ENCODE results near the gene CDCA3. TPM values are rescaled to one million over a fixed set of nuclear protein-coding genes. Genes with fewer than 3 reads are reported as not detected.
"Not testable (repeated sequence)": the region's sequence is repeated elsewhere in the genome, so short reads cannot be mapped to it uniquely, and the experiment has no call there.

Gene CDCA3
- total RNA-seq, 1 experiment from 2014 or later: 107 TPM

DNA sequence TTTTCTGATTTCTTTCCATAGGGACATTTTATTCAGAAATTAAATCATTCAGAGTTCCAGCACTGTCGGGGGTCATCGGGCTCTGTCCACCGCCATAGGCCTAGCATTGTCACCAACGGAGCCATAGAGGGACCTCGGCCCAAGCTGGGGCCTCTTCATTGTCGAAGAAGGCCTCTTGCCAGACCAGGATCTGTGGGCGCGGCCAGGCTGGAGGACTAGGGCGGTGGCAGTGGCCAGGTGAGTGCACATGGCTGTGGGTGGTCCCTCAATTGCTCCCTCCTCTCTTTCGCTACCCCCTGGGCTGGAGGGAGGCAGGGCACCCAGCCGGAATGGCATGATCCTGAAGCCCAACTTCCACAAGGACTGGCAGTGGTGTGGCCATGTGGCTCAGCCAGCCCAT, 32.6 kb upstream of the CDCA3 start:
- DNase-seq (ENCODE audit: low spot score): no peak
- no peaks in the 10 kb centered on the region for H3K9me3 ChIP-seq (ENCODE audit: low read depth, low read length, poor library complexity, severe bottlenecking)
- no peaks in the 10 kb centered on the region for H3K36me3 ChIP-seq (ENCODE audit: insufficient read depth, low read length, poor library complexity, severe bottlenecking)
- ChIA-PET POLR2A (ENCODE audit: low non-redundant PET) (no interaction called here), CTCF (no interaction called here)
- no peak overlapping the region for H3K27ac ChIP-seq (ENCODE audit: low read depth, low read length, poor library complexity, severe bottlenecking)
- intact Hi-C loops (cut with micrococcal nuclease; ENCODE audit: unreplicated experiment): loop anchor here (5.0 kb wide), 1 partner anchor 849 kb away; no protein-coding TSS in a partner anchor
- BruUV-seq (replicated peaks): no TSS peak
- H3K4me1 ChIP-seq (ENCODE audit: insufficient read depth, low read length, poor library complexity, severe bottlenecking): no peaks in the 10 kb centered on the region
- H3K4me3 ChIP-seq (ENCODE audit: low read depth, low read length, poor library complexity, severe bottlenecking): no peak overlapping the region
- TF ChIP-seq EZH2 (IDR thresholded peaks at IDR 0.05; ENCODE audit: borderline replicate concordance, low read depth, low read length, poor library complexity, severe bottlenecking): no peak
- TF ChIP-seq, protein P1, sequence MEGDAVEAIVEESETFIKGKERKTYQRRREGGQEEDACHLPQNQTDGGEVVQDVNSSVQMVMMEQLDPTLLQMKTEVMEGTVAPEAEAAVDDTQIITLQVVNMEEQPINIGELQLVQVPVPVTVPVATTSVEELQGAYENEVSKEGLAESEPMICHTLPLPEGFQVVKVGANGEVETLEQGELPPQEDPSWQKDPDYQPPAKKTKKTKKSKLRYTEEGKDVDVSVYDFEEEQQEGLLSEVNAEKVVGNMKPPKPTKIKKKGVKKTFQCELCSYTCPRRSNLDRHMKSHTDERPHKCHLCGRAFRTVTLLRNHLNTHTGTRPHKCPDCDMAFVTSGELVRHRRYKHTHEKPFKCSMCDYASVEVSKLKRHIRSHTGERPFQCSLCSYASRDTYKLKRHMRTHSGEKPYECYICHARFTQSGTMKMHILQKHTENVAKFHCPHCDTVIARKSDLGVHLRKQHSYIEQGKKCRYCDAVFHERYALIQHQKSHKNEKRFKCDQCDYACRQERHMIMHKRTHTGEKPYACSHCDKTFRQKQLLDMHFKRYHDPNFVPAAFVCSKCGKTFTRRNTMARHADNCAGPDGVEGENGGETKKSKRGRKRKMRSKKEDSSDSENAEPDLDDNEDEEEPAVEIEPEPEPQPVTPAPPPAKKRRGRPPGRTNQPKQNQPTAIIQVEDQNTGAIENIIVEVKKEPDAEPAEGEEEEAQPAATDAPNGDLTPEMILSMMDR (conservative IDR thresholded peaks at IDR 0.05; ENCODE audit: low read depth, low read length): no peak
- H3K27me3 ChIP-seq (replicated peaks; ENCODE audit: insufficient read depth, low read depth, low read length, poor library complexity): no peaks in the 10 kb centered on the region

DNA sequence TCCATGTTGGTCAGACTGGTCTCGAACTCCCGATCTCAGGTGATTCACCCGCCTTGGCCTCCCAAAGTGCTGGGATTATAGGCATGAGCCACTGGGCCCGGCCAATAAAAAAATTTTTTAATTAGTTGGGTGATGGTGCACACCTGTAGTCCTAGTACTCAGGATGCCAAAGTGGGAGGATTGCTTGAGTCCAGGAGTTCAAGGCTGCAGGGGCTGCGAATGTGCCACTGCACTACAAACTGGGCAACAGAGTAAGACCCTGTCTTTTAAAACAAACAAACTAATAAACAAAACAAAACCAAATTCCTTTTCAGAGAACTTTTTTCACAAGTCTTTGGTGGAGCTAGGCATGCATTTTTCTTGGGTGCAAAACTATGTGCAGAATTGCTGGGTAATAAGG, 32.2 kb upstream of the CDCA3 start:
- H3K36me3 ChIP-seq (ENCODE audit: insufficient read depth, low read length, poor library complexity, severe bottlenecking): no peaks in the 10 kb centered on the region
- no peak overlapping the region for H3K27ac ChIP-seq (ENCODE audit: low read depth, low read length, poor library complexity, severe bottlenecking)
- no peaks in the 10 kb centered on the region for H3K4me1 ChIP-seq (ENCODE audit: insufficient read depth, low read length, poor library complexity, severe bottlenecking)
- no peak for DNase-seq (ENCODE audit: low spot score)
- no peaks in the 10 kb centered on the region for H3K27me3 ChIP-seq (replicated peaks; ENCODE audit: insufficient read depth, low read depth, low read length, poor library complexity)
- CTCF ChIA-PET: interaction anchor here (2.3 kb wide), 1 partner anchor 11 kb away, joined by 10 read pairs; the partner anchor contains the start of gene SPSB2
- TF ChIP-seq EZH2 (IDR thresholded peaks at IDR 0.05; ENCODE audit: borderline replicate concordance, low read depth, low read length, poor library complexity, severe bottlenecking): no peak
- TF ChIP-seq, protein P1 (conservative IDR thresholded peaks at IDR 0.05; ENCODE audit: low read depth, low read length): no peak
- no TSS peak for BruUV-seq (replicated peaks)
- intact Hi-C loops (cut with micrococcal nuclease; ENCODE audit: unreplicated experiment): loop anchor here (5.0 kb wide), 1 partner anchor 849 kb away; no protein-coding TSS in a partner anchor
- no peaks in the 10 kb centered on the region for H3K9me3 ChIP-seq (ENCODE audit: low read depth, low read length, poor library complexity, severe bottlenecking)
- no peak overlapping the region for H3K4me3 ChIP-seq (ENCODE audit: low read depth, low read length, poor library complexity, severe bottlenecking)
- POLR2A ChIA-PET (ENCODE audit: low non-redundant PET): no interaction called here

DNA sequence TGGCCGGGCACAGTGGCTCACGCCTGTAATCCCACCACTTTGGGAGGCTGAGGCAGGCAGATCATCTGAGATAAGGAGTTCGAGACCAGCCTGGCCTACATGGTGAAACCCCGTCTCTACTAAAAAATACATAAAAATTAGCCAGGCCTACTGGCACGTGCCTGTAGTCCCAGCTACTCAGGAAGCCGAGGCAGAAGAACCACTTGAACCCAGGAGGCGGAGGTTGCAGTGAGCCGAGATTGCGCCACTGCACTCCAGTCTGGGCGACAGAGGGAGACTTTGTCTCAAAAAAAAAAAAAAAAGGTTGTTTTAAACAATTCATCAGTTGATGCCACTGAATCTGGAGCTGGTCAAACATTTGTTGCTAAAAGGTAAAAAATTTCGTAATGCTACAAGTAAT, 28.7 kb upstream of the CDCA3 start:
- H3K36me3 ChIP-seq (ENCODE audit: insufficient read depth, low read length, poor library complexity, severe bottlenecking); H3K27ac ChIP-seq (ENCODE audit: low read depth, low read length, poor library complexity, severe bottlenecking); CTCF ChIA-PET; H3K9me3 ChIP-seq (ENCODE audit: low read depth, low read length, poor library complexity, severe bottlenecking); POLR2A ChIA-PET (ENCODE audit: low non-redundant PET); H3K4me1 ChIP-seq (ENCODE audit: insufficient read depth, low read length, poor library complexity, severe bottlenecking); BruUV-seq (replicated peaks); H3K27me3 ChIP-seq (replicated peaks; ENCODE audit: insufficient read depth, low read depth, low read length, poor library complexity); H3K4me3 ChIP-seq (ENCODE audit: low read depth, low read length, poor library complexity, severe bottlenecking); DNase-seq (ENCODE audit: low spot score): not testable (repeated sequence)
- intact Hi-C loops (cut with micrococcal nuclease; ENCODE audit: unreplicated experiment): loop anchor here (5.0 kb wide), 1 partner anchor 852 kb away; no protein-coding TSS in a partner anchor

DNA sequence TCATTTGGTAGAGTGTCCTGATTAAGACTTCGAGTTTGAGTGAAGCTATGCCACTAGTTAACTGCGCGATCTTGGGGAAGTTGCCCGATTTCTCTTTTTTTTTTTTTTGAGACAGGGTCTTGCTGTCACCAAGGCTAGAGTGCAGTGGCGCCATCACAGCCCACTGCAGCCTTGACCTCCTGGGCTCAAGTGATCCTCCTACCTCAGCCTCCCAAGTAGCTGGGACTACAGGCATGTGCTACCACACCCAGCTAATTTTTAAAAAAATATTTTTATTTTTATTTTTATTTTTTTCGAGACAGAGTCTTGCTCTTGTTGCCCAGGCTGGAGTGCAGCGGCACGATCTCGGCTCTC, 22.9 kb upstream of the CDCA3 start:
- H3K36me3 ChIP-seq (ENCODE audit: insufficient read depth, low read length, poor library complexity, severe bottlenecking): peaks cover 26% of the 10 kb centered on the region
- H3K27me3 ChIP-seq (replicated peaks; ENCODE audit: insufficient read depth, low read depth, low read length, poor library complexity); H3K9me3 ChIP-seq (ENCODE audit: low read depth, low read length, poor library complexity, severe bottlenecking); BruUV-seq (replicated peaks); POLR2A ChIA-PET (ENCODE audit: low non-redundant PET); DNase-seq (ENCODE audit: low spot score): not testable (repeated sequence)
- peak overlapping the region; percentile 75 for H3K4me3 ChIP-seq (ENCODE audit: low read depth, low read length, poor library complexity, severe bottlenecking)
- intact Hi-C loops (cut with micrococcal nuclease; ENCODE audit: unreplicated experiment): loop anchor here (5.0 kb wide), 2 partner anchors 63 to 238 kb away; no protein-coding TSS in a partner anchor
- CTCF ChIA-PET: interaction anchor here (1.2 kb wide), 1 partner anchor 64 kb away, joined by 4 read pairs; no protein-coding TSS in a partner anchor
- peak overlapping the region; percentile 74 for H3K27ac ChIP-seq (ENCODE audit: low read depth, low read length, poor library complexity, severe bottlenecking)
- peaks cover 15% of the 10 kb centered on the region for H3K4me1 ChIP-seq (ENCODE audit: insufficient read depth, low read length, poor library complexity, severe bottlenecking)
